NT2/D1 (cell line): ENCODE results near the gene CRTC2.

Experiments
- YY1 ChIP-seq: IDR thresholded peaks from 2 replicates; pipeline ENCODE4 v1.6.1; 2011; ENCODE audit not compliant: insufficient read length, insufficient read depth
- ZNF274 ChIP-seq: IDR thresholded peaks from 2 replicates; pipeline ENCODE4 v1.6.1; 2011; ENCODE audit warnings: mild to moderate bottlenecking, low read depth, low read length

GRCh38 chr1:153985341-153985912 is 27.0 kb upstream of the CRTC2 start:
- no peak for TF ChIP-seq YY1
- no peak for TF ChIP-seq ZNF274
